HL-60/S4 (cell line): ENCODE data around the gene FEM1C.

Experiments used
- in situ Hi-C: fragments of 300-500 bp; cut with MboI; formaldehyde crosslinking; loops from 2 replicates; pipeline ENCODE4 v1.14.3; 2022; ENCODE audit warnings: low sequenced_read_pairs

The FEM1C gene, protein sequence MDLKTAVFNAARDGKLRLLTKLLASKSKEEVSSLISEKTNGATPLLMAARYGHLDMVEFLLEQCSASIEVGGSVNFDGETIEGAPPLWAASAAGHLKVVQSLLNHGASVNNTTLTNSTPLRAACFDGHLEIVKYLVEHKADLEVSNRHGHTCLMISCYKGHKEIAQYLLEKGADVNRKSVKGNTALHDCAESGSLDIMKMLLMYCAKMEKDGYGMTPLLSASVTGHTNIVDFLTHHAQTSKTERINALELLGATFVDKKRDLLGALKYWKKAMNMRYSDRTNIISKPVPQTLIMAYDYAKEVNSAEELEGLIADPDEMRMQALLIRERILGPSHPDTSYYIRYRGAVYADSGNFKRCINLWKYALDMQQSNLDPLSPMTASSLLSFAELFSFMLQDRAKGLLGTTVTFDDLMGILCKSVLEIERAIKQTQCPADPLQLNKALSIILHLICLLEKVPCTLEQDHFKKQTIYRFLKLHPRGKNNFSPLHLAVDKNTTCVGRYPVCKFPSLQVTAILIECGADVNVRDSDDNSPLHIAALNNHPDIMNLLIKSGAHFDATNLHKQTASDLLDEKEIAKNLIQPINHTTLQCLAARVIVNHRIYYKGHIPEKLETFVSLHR

GRCh38 chr5:115544436-115545350, at the start of gene FEM1C:
TSS of gene FEM1C (minus strand) at chr5:115544775. CDS start at chr5:115543493, 1,282 bp downstream.
- in situ Hi-C loops, result no loop called here

- in situ Hi-C loops, result loop anchor here (25.0 kb wide), 1 partner anchor 277 kb away; no protein-coding TSS in a partner anchor
Observed at GRCh38 chr5:115589043-115589442, 44.5 kb upstream of the FEM1C start.

DNA sequence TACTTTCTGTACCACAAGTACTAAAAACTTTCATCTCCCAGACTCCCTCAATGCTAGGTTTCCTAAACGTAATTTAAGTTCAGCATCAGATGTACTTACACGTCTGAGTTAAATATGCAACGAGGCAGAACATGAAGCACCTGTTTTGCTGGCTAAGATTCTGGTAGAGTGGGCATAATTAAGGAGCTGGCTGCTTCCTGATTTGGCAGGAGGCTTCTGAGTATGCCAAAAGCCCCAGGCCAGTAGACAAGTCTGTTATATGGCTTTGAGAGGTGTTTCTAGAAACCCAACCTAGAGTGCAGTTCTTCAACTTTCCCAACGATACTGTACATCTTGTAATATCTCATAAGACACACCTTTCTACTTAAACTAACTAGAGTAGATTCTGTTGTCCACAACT, 44.1 kb upstream of the FEM1C start:
- in situ Hi-C loops, result loop anchor here (25.0 kb wide), 1 partner anchor 276 kb away; no protein-coding TSS in a partner anchor

- in situ Hi-C loops, result loop anchor here (25.0 kb wide), 1 partner anchor 274 kb away; no protein-coding TSS in a partner anchor
Observed at GRCh38 chr5:115586525-115587146, 42.1 kb upstream of the FEM1C start.

DNA sequence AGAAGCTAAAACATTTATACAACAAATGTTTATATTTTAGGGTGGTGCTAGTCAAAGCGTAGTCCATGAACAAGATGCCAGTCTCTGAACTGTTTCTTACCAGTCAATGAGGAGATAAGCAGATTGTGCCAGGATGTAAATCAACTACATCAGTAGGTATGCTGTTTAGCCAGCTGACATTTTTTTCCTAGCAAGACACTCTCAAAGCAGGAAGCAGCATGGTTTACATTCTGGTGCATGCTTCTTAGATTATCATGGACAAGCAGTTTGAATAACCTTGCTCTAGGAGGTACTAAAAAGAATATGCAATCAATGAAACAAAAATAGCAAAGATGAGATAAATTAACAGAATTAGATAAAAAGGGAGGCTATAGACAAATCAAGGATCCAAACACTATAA, 40.7 kb upstream of the FEM1C start:
- in situ Hi-C loops, result loop anchor here (25.0 kb wide), 1 partner anchor 273 kb away; no protein-coding TSS in a partner anchor

- in situ Hi-C loops, result loop anchor here (25.0 kb wide), 1 partner anchor 272 kb away; no protein-coding TSS in a partner anchor
Observed at GRCh38 chr5:115584501-115584900, 39.9 kb upstream of the FEM1C start.

GRCh38 chr5:115583474-115583873, 38.9 kb upstream of the FEM1C start:
- in situ Hi-C loops, result loop anchor here (25.0 kb wide), 1 partner anchor 271 kb away; no protein-coding TSS in a partner anchor

- in situ Hi-C loops, result loop anchor here (25.0 kb wide), 1 partner anchor 269 kb away; no protein-coding TSS in a partner anchor
Observed at GRCh38 chr5:115580941-115581340, 36.4 kb upstream of the FEM1C start.

- in situ Hi-C loops, result loop anchor here (25.0 kb wide), 1 partner anchor 267 kb away; no protein-coding TSS in a partner anchor
Observed at GRCh38 chr5:115579747-115580173, 35.2 kb upstream of the FEM1C start.

- in situ Hi-C loops, result loop anchor here (25.0 kb wide), 1 partner anchor 267 kb away; no protein-coding TSS in a partner anchor
Observed at GRCh38 chr5:115579216-115579615, 34.6 kb upstream of the FEM1C start.

DNA sequence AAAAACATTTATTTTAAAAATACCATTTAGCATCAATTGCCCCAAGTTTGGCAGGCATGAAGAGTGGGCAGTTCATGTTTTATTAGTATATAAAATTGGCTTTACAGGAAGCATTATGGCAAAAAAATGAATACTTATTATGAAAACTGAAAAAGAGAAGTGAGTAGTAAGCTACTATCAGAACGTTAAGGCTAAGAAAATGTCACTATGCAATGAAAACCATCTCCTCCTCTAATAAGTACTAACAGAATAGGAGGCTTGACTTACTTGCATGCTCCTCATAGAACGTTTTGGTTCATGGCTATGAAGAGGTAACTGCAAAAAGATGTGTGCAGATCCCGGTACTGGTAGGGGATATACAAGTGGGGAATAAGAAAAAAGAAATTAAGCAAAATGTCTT, 34.1 kb upstream of the FEM1C start:
- in situ Hi-C loops, result loop anchor here (25.0 kb wide), 1 partner anchor 266 kb away; no protein-coding TSS in a partner anchor

DNA sequence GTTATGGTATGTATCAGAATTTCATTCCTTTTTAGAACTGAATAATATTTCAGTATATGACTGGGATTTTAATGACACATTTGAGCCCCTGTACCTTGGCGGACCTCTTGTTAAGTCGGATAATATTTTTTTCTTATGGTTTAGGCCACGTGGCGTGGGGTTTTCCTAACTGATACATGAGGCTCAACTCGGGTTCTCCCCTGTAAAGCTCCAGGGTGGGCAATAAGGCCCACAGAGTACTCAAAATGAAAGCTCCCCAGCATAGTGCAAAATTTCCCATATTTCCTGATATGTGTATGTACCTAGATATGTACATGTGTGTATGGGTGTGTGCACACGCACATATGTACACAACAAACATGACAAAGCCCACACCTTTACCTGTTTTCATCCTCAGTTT, 33.2 kb upstream of the FEM1C start:
- in situ Hi-C loops, result loop anchor here (25.0 kb wide), 1 partner anchor 265 kb away; no protein-coding TSS in a partner anchor

DNA sequence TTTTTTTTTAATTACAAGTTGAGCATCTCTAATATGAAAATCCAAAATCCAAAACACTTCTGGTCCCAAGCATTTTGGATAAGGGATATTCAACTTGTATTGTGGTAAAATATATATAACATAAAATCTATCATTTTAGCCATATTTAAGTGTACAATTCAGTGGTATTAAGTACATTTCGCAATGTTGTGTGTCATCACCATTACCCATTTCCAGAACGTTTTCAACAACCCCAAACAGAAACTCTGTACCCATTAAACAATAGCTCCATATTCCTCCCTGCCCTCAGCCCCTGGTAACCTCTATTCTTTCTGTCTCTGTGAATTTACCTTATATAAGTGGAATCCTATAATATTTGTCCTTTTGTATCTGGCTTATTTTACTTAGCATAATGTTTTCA, 32.8 kb upstream of the FEM1C start:
- in situ Hi-C loops, result loop anchor here (25.0 kb wide), 1 partner anchor 265 kb away; no protein-coding TSS in a partner anchor

DNA sequence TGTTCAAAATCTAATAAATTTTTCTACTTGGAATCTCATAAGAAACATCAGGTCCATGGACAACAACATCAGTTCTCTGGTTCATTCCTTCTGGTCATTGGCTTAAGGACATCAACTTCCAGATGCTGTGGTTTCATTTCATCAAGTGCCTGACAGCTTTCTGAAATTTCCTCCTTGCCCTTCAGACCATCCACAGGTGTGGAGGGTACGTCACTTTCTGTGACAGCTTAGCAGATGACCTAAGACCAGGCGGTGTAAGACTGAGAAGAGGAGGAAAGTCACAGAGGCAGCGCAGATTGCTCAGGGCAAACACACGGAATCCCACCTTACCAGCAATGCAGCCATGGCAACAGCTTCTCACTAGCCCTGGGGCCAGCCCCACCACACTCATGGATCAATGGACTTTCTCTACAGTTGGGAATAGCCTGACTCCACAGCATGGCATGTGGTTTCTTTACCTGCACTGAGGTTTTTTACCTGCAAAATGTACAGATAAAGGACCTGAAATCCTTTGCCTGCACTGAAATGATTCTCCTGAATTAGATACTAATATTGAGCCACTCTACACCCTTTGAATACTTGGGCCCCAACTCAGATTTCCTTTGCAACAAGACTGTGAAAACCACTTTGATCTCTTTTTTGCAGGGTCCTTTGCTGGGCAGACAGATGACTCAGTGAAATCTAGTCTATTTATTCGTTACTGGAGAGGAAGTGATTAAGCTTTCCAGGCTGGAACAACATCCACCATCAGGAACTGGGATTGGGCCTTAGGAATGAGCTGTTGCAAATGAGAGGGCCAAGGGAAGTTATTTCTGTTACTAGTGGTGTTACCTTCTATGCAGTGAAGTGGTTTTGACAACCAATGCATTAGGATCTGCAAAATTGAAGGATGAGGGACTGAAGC, 30.8 kb upstream of the FEM1C start:
- in situ Hi-C loops, result loop anchor here (25.0 kb wide), 1 partner anchor 263 kb away; no protein-coding TSS in a partner anchor

- in situ Hi-C loops, result no loop called here
Observed at GRCh38 chr5:115573133-115573532, 28.6 kb upstream of the FEM1C start.

DNA sequence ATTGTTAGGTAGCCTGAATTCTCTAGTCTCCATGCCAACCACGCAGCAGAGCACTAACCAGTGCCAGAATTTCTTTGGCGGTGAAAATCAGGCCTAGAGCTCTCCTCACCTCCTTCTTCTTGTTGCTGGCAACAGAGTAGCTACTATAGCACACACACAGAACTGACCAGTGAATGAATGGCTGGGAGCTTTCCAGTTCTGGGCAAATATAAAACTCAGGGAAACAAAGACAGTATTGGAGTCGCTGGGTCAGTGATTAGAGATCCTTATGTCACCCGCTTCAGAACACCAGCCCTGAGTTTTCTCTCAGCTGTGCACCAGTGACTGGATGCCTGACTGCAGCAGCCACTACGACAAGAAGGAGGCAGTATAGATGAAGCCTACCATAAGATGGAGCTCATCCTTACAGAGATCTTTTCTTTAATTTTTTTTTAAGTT, 26.9 kb upstream of the FEM1C start:
- in situ Hi-C loops, result no loop called here

- in situ Hi-C loops, result no loop called here
Observed at GRCh38 chr5:115568668-115569067, 24.1 kb upstream of the FEM1C start.

DNA sequence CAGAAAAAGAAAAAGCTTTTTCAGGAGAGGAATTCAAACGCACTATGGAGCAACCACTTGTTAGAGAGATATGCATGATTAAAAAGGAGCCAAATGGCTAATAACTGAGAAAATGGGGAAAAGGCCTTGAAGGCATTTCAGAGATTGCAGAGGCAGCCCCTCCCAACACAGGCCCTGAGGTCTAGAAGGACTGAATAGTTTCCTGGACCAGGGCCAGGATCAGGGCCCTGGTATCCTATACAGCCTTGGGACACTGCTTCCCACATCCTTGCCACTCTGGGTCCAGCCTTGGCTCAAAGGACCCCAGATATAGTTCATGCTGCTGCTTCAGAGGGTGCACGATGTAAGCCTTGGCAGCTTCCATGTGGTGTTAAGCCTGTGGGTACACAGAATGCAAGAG, 20.7 kb upstream of the FEM1C start:
- in situ Hi-C loops, result no loop called here

GRCh38 chr5:115561176-115561575, 16.6 kb upstream of the FEM1C start:
- in situ Hi-C loops, result no loop called here
